Islet precursor cell (in vitro differentiated cells): ENCODE results near the gene IGFALS.
A peak's percentile ranks its signal among the peaks of the same experiment; 100 is the strongest.

Experiments
- DNase-seq: peaks from one replicate; pipeline ENCODE4 v3.0.0-alpha.2; 2018

IGFALS gene

DNA sequence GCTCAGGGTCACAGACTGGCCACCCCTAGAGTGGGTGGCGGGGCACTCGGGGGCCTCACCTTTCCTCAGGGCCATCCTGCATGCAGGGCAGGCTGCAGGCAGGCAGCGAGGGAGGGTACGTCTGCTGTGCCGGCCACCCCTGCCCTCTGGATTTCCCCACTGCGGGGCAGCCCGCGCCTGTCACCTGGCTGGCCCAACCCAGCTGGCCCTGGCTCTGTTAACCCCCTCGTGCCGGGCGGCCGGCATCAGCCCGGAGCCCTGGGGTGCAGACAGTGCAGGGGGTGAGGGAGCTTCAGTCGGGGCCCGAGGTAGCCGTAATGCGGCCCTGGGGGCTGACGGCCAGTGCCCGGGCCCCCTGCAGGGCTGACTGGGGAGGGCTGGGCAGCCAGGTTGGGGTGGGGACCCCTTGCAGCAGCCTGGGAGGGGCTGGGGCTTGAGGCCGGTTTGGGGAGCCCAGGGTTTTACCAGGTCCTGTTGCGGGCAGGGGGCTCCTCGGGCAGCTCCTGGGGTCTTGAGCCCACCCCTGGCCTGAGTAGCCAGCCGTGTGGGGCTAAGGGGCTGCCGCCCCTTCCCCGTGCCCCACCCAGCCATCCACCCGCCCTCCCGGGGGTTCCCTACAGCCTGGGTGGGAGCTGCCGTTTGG is at the start of gene IGFALS:
TSS of gene IGFALS (minus strand) at position 128 of the 643 bp plus-strand sequence. CDS start at position 75, 53 bp downstream.
- no peak for DNase-seq

DNA sequence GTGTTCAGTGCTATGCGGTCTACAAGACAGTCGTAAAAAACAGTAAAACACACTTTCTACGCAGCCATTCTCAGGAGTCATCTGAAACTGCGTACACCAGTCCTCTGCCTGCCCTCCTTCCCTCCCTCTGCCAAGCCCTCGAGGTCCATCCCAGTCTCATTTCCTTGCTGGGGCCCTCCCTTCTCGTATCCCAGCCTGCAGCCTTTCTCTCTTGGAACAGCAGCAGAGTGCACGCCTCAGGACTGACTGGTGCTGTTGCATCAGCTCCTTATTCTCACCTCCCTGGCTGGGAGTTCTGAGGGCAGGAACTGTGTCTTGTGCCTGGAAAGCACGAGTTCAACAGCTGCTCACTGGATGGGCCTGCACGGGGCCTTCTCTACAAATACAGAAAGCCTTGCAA is 46.0 kb upstream of the IGFALS start:
- DNase-seq, result peak; percentile 85

DNA sequence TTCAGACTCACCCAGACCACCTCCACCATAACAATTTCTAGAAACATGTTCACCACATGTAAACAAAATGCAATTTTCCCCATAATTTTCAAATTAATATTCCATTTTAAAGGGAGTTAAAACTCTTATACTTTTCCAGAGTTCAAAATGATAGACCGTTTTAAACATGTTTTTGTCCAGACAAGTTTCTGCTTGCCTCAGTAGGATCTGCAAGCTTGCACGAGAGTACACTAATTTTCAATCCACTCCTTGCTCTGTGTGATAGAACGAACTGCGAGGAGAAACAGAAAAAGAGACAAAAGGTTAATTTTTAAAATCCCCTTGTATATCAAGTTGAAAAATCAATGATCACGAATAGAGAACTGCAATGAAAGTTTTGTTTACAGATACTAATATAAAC is 40.6 kb upstream of the IGFALS start:
- no peak for DNase-seq

DNA sequence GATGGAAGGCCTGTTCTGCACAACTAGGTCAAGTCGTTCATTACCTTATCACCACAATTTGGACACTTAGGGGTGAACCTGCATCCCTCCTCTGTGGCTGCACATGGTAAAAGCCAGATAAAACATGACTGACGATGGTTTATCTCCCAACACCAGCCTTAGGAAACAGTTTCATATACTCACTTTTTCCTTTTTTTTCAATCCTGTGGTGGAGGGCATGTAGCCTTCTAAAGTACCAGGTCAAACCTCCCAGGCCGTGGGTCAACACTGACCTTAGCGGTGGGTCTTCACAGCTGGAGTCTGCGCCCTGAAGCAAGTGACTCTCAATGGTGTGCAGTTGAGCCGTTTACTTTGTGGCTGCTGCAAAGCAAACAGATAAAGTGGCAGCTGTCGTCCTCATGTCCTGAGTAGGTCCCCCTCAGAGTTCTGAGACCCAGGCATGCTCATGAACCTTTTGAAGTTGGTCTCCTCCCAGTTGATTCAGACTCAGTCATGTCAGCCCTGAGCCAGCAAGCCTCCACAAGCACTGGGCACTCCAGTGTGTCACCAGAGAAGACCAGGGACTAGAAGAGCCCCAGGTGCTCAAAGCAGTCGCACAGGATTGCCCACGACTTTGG is 39.4 kb upstream of the IGFALS start:
- no peak for DNase-seq

DNA sequence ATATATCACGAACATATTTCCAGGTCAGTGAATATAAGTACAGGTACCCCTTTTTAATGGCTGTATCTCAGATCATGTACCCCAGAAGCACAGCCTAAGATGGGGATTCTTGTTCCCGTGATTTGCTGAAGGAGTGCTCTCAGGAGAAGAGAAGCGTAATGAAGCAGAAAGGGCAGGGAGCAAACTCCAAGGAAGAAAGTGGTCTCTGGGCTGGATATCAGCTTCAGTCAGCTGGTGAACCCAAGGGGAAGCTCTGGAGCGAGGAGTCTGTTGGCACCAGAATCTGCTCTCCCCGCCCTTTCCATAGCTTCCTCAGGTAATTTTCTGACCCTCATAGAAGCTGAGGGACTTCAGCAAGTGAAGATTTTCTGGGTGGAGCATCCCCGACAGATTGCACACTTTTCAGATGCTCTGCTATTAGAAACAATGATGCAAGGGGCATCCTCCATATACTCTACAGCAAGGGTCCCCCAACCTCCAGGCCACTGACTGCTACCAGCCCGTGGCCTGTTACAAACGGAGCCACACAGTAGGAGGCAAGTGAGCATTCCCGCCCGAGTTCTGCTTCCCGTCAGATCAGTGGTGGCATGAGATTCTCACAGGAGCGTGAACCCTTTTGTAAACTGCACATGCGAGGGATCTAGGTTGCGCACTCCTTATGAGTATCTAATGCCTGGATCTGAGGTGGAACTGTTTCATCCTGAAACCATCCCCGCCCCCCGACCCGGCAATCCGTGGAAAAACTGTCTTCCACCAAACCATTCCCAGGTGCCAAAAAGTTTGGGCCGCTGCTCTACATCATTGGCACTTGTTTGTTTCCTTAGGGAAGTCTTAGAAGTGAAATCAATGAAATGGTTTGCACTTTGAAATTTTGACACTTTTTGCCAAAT is 37.9 kb upstream of the IGFALS start:
- DNase-seq, result no peak

DNA sequence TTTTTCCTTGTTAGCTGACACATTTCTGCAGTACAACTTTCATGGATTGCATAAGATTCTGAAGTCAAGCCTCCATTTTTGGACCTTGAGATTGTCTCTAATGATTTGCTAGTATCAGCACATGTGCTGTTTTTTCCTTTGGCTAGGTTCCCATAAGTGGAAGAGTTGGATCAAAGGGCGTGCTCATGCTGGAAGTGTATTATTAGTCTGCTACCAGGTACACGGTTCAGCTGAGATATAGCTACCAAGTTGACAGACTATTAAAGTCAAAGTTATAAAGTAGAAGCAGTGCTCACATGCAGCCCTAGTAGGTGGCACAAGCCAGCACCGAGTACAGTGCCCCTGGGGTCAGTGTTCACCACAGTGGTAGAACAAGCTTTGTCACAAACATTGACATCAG is 36.7 kb upstream of the IGFALS start:
- DNase-seq, result no peak

DNA sequence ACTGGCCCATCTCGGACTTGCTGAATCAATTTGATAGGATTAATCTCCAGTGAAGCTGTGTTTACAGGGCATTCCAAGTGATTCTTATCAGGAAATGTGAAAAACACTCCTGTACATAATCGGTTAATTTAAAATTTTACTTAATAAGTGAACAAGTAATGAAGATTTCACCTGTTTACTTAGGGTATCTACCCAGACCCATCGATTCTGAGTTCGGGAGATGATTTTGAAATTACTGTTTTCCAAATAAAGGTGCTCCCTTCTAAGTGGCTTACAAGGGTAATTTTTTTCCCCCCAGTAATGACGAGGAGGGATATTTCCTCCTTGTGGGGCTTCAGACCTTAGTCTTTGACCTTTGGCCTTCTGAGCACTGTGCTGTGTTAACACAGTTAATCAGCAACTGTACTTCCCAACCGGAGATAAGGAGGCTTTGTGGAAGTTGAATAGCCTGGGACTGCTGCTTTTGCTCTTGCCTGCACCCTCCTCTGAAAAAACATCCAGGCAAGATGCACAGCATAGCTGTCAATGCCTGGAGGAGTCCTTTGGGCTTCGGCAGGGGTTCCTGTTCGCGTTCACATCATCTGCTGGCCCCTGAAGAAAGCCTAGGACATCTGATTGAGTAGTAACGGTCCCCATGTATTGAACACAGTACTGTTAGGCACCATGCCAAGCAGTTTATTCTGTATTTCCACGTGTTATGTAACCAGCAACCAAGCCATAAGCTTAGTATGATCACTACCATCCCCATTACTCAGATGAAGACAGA is 35.3 kb upstream of the IGFALS start:
- DNase-seq, result no peak

DNA sequence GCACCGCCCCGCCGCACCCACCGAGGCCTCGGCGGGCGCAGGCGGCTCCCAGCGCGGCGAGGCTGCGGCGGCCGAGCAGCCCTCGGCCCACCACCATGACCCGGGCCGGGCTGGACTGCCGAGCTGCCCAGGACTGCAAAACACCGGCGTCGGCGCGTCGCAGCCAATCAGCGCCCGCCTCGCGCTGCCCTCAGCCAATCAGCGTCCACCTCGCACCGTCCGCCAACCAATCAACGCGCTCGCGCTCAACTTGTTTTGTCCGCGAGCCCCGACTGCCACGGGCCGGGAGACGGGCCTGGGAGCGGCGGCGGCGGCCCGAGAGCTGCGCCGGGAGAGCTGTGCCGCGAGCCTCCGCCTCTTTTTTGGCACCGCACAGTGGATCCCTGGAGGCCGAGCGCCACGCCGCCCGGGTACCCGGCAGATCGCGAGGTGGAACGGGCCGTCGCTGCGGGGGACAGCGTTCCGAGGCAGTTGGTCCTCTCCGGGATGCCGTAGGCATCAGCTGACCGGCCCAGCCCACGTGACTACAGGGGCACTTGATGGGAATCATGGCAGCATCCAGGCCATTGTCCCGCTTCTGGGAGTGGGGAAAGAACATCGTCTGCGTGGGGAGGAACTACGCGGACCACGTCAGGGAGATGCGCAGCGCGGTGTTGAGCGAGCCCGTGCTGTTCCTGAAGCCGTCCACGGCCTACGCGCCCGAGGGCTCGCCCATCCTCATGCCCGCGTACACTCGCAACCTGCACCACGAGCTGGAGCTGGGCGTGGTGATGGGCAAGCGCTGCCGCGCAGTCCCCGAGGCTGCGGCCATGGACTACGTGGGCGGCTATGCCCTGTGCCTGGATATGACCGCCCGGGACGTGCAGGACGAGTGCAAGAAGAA is 33.4 kb upstream of the IGFALS start, which contains the start of the genes FAHD1 and HAGH:
TSS of gene FAHD1 (plus strand) at position 516 of the 883 bp plus-strand sequence. CDS start at position 549, 33 bp downstream.
TSS of gene HAGH (minus strand) at position 135 of the 883 bp plus-strand sequence. CDS start at position 97, 38 bp downstream.
- DNase-seq, result peak; percentile 97

DNA sequence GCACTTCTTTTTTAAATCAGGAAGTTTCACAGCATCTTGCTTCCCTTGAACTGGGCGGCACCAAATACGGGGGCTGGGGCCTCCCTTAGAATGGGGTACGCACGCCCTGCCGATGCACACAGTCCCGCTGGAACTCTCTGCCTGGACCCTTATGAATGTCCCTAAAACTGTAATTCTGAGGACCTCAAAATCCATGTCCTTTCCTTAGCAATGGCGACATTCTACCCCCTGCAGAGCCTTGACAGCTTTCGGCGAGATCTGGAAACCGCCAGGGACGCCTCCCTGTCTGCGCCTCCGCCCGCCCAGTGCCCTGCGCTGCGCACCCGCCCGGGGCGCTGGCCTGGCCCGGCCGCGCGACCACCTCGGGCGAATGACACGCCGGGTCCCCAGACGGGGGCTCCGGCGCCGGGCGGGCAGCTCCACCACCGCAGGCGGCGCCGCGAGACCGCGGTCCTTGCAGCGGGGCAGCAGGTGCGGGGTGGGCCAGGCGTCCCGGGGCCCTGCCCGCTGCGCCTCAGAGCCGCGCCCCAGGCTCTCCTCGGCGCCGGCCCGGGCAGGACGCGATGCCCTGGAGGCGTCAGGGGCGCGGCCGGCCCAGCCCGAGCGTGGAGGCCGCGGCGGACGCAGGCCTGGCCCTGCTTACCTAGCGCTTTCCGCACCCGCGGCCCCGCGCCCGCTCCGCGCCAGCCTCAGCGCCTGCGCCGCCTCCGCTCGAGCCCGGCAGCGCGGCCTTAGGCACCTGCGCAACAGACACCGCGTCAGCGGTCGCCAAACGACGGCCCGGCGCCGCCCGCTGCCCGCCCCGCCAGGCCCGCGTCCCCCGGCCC is 32.6 kb upstream of the IGFALS start:
- DNase-seq, result no peak

DNA sequence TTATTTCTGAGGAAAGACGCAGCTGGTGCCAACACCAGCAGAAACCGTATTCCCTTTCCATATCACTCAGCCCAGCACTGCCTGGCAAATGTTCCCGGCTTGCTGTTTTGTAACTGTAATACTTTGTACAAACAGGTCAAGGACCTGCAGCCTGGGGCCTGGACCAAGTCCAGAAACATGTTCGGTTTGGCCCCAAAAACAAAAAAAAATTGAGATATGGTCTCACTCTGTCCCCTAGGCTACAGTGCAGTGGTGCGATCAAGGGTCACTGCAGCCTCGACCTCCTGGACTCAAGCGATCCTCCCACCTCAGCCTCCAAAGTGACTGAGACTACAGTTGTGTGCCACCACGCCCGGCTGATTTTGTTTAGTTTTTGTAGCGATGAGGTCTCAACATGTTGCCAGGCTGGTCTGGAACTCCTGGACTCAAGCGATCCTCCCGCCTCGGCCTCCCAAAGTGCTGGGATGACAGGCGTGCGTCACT is 31.9 kb upstream of the IGFALS start:
- no peak for DNase-seq

DNA sequence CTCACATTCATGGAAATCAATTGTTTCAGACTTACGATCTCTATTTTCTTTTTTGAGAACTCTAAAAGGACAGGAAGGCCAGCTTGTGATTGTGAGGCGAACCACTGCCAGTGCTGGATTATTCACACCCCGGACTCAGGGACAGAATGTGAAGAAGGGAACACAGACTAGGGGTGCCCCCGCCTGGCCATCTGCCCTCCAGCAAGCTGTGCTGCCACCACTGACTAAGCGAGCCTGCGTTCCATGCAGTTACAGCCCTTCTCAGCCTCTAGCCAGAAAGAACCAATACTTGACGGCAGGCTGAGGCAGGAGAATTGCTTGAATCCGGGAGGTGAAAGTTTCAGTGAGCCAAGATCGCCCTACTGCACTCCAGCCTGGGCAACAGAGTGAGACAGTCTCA is 30.3 kb upstream of the IGFALS start:
- DNase-seq, result peak; percentile 69

DNA sequence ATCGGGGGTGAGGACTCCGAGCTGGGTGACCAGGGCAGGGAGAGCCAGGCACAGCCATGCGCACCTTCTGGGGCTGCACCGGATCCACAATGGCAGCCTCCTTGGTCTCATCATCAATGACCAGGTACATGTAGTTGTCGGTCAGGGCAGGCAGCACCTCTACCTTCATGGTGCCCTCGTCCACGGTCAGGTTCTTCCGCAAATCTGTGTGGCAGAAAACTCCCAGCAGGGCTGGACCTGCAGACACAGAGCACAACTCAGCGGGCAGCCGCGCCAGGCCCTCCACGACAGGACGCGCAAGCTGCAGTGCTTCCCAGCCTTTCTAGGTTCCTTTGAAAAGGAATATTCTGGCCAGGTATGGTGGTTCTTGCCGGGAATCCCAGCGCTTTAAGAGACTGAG is 29.3 kb upstream of the IGFALS start:
- no peak for DNase-seq

DNA sequence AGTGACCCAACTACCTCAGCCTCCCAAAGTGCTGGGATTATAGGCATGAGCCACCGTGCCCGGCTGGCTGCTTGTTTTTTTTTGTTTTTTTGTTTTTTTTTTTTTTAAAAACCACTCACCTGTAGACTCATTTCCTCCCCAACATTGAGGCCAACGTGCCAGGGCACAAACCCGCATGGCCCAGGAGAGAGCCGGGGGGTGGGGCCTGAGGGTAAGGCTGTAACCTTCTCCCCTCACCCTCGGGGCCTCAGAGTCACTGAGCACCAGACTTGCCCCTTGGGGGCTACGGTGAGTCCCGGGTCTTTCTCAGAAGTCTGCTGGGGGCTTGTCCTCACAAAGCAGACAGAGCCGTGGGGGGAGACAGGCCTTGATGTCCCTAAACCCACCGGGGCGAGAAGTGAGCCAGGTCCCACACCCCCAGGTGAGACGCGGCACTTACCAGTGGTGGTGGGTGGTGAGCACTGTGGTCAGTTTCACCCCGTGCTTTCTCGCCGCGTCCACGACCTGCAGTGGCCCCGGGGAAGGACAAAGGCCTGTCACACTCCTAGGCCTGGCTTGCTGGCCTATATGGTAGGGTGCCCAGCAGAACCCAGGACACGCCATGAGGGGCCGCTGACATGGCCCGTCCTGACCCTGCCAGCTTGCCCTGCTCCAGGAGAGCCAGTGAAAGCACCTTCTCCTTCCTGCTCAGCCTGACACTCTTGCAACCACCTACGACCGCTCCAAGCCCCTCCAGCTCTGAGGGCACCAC is 28.5 kb upstream of the IGFALS start:
- no peak for DNase-seq

DNA sequence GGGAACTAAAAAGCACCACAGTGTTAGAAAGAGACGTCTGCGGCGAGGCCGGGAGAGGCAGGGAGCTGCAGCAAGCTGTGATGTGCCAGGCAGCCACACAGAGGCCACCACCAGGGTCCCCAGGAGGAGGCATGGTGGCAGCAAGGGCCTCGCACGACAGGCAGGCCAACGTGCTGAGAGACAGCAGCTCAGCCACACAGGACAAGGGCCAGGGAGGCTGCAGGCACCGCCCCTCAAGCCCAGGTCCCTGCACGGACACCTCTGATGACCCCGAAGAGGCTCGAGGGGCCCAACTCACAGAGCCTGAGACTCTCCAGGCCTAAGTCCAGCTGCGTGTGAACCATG is 27.4 kb upstream of the IGFALS start:
- no peak for DNase-seq

DNA sequence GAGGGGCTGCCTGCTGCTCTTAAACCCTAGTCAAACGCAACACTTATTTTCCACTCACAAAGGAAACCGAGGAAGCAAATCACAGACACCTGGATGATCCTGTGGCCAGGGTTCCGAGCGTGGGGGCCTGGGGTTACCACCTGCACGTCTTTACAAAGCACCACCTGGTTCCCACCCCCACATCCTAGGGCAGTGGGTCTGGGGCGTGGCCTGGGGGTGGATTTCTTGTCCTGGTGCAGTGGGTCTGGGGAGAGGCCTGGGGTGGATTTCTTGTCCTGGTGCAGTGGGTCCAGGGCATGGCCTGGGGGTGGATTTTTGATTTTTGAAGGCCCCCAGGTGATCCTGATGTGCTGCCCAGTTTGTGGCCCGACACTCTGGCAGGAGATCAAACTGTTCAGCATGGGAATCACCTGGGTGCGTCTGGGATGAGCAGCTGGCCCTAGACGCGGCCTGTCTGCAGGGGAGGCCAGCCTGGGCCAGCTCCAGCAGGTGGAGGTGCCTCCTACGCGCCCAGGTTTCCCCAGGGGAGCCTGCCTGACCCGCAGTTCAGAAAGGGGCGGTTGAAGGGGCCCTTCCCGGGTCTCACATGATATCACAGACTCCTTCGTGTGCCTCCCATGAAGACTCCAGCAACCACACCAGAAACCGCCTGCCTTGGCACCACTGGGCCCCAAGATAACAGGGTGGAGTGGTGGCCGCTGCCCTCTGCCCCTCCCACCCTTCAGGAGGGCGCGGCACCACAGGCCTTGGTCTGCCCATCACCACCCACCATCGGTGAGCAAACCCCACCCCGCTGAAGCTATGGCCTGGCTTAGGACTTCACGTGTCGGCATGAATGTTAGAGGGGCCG is 26.8 kb upstream of the IGFALS start:
- no peak for DNase-seq

DNA sequence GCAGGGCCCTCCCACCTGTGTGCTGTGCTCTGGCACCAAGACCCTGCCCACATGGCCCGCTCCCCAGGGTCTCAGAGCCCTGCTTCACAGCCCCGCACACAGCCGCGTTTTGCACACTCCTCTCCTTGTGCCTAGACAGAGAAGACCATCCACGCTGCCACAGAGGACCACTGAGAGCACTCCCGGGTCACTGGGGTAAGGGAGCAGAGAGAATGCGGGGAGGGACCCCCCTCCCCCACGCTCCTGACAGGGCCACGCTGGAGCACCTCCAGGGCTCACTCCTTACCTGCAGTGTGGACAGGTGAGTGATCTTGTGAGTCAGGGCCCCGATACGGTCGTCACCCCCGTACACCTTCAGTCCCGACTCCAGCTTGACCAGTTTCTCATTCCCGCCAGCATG is 26.1 kb upstream of the IGFALS start:
- no peak for DNase-seq

DNA sequence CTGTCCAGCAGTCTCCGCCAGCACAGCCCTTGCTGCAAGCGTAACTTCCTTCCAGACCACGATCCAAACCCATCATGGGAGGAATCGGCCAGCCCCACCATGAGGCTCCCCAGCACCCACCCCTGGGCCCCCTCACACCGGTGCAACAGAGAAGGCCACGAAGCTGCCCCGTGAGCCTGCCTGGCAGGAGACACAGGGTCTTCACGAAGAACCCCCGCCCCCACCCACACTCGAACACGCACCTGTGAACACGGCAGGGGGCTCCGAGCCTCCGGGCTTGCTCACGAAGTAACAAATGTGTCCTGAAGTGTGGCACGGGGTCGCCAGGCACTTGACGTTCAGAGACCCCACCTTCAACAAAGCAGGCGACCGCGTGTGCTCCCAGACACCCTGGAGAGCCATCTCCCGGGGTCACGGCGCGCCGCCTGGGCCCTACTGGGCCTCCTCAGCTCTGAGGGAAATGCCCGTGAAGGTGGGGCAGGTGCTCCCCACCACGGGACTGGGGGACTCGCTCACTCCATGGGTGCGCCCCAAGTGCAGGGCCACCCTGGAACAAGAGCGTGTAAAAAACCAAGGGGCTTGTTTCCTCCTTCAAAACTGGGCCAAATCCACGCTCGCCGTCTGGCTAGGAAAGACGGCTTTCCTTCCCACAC is 25.5 kb upstream of the IGFALS start:
- no peak for DNase-seq

DNA sequence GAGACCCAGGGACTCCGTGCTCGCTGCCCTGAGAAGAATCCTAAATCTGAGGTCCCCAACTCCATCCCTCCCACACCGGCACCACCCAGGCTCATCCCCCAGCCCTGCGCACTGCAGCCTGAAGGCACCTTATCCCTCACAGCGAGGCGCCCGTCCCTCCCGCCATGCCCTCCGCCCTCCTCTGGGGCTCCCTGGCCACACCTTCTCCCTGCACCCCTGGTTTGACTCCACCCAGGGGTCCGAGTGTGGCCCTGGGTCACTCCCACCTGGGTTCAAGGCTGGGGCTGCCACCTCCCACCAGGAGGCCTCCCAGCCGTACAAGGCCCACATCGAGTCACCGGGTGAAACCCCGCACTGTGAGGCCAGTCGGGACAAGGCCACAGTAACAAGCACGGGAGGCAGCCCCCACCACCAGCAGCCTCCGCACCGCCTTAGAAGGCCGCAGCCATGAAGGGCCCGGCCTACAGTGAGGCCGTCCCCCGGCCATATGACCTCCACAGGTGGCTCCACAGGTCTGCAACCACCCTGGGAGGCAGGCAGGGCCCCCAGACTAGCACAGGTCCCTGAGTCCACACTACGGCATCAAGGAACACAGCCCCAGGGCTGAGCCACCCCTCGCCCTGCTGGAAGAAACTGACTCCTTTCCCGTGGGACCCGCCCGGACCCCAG is 24.8 kb upstream of the IGFALS start:
- no peak for DNase-seq
